ENCODE measurements around the gene ACADSB. TPM values are rescaled to one million over a fixed set of nuclear protein-coding genes. Genes with fewer than 3 reads are reported as not detected.

The ACADSB gene
- total and polyA plus RNA-seq, 2 donors (not counting 1 experiment from before 2014, with no cell fraction given): 6.8 to 27.8 TPM

- H3K4me3 Mint-ChIP-seq: no peak overlapping the region
- DNase-seq (no peak), ATAC-seq (ENCODE audit: low read depth) (no peak)
- H3K27ac ChIP-seq (ENCODE audit: low read length in 2 of 2): no peak overlapping the region
- no peaks in the 10 kb centered on the region for H3K4me1 ChIP-seq (ENCODE audit: control insufficient read depth in 2 of 2, insufficient read depth in 2 of 2, low read length in 2 of 2)
- no peak overlapping the region for H3K4me3 ChIP-seq (ENCODE audit: control extremely low read depth in 1 of 5, extremely low read depth in 1 of 5, insufficient read depth in 1 of 5, low read depth in 2 of 5, low read length in 4 of 5)
- CTCF ChIA-PET: no interaction called here
- H3K36me3 ChIP-seq (replicated peaks in 1 of 2; ENCODE audit: control extremely low read depth in 1 of 2, control insufficient read depth in 1 of 2, extremely low read depth in 1 of 2, insufficient read depth in 2 of 2, low read length in 1 of 2): no peaks in the 10 kb centered on the region
- H3K27me3 ChIP-seq (replicated peaks in 1 of 4; ENCODE audit: control extremely low read depth in 1 of 4, control insufficient read depth in 3 of 4, insufficient read depth in 4 of 4, low read length in 3 of 4): peaks cover 0 to 2% (median 0%) of the 10 kb centered on the region in 4 experiments
- H3K9me3 Mint-ChIP-seq (ENCODE audit: insufficient read depth): no peaks in the 10 kb centered on the region
- no peak for TF ChIP-seq CTCF (IDR thresholded peaks at IDR 0.05)
- TF ChIP-seq EZH2 (IDR thresholded peaks at IDR 0.05; ENCODE audit: borderline replicate concordance, insufficient read depth, low read depth, low read length, poor library complexity, severe bottlenecking): no peak
- no peaks in the 10 kb centered on the region for H4K20me1 ChIP-seq (ENCODE audit: control insufficient read depth, insufficient read depth, low read length, poor library complexity, severe bottlenecking)
- H2AFZ ChIP-seq (ENCODE audit: insufficient read depth, low read depth, low read length, poor library complexity, severe bottlenecking): no peak overlapping the region
- WGBS (ENCODE audit: insufficient coverage): 32% methylated on average over 2 of the region's 2 CpGs
- H3K9ac ChIP-seq (ENCODE audit: low read length): no peak overlapping the region
- POLR2A ChIA-PET: no interaction called here
- no peak overlapping the region for H3K4me2 ChIP-seq (replicated peaks; ENCODE audit: low read depth, low read length, poor library complexity, severe bottlenecking)
- H3K4me1 Mint-ChIP-seq: no peaks in the 10 kb centered on the region
- H3K27ac Mint-ChIP-seq: no peak overlapping the region
- no peaks in the 10 kb centered on the region for H3K79me2 ChIP-seq (ENCODE audit: control insufficient read depth, insufficient read depth, low read length)
- intact Hi-C loops (cut with micrococcal nuclease): no loop called here
- H3K9me3 ChIP-seq (ENCODE audit: control extremely low read depth in 1 of 3, control insufficient read depth in 2 of 3, insufficient read depth in 1 of 3, low read length in 2 of 3): no peaks in the 10 kb centered on the region
- H3K27me3 Mint-ChIP-seq: peaks cover 16% of the 10 kb centered on the region
These were observed 93.9 kb downstream of the ACADSB start for GRCh38 chr10:123102673-123103072.

GRCh38 chr10:123103944-123104343 is 95.1 kb downstream of the ACADSB start:
- ChIA-PET POLR2A (no interaction called here), CTCF (no interaction called here)
- no peak overlapping the region for H3K27ac Mint-ChIP-seq
- no peaks in the 10 kb centered on the region for H3K4me1 Mint-ChIP-seq
- no peak overlapping the region for H2AFZ ChIP-seq (ENCODE audit: insufficient read depth, low read depth, low read length, poor library complexity, severe bottlenecking)
- H3K9ac ChIP-seq (ENCODE audit: low read length): no peak overlapping the region
- WGBS (ENCODE audit: insufficient coverage): 80% methylated on average over 4 of the region's 9 CpGs
- no peaks in the 10 kb centered on the region for H3K9me3 Mint-ChIP-seq (ENCODE audit: insufficient read depth)
- H3K36me3 ChIP-seq (replicated peaks in 1 of 2; ENCODE audit: control extremely low read depth in 1 of 2, control insufficient read depth in 1 of 2, extremely low read depth in 1 of 2, insufficient read depth in 2 of 2, low read length in 1 of 2): no peaks in the 10 kb centered on the region
- H3K27me3 Mint-ChIP-seq: peaks cover 19% of the 10 kb centered on the region
- no peak overlapping the region for H3K4me3 Mint-ChIP-seq
- H3K4me2 ChIP-seq (replicated peaks; ENCODE audit: low read depth, low read length, poor library complexity, severe bottlenecking): no peak overlapping the region
- peaks cover 0 to 2% (median 0%) of the 10 kb centered on the region in 4 experiments for H3K27me3 ChIP-seq (replicated peaks in 1 of 4; ENCODE audit: control extremely low read depth in 1 of 4, control insufficient read depth in 3 of 4, insufficient read depth in 4 of 4, low read length in 3 of 4)
- no peak for TF ChIP-seq CTCF (IDR thresholded peaks at IDR 0.05)
- no peak for TF ChIP-seq EZH2 (IDR thresholded peaks at IDR 0.05; ENCODE audit: borderline replicate concordance, insufficient read depth, low read depth, low read length, poor library complexity, severe bottlenecking)
- no peaks in the 10 kb centered on the region for H4K20me1 ChIP-seq (ENCODE audit: control insufficient read depth, insufficient read depth, low read length, poor library complexity, severe bottlenecking)
- H3K27ac ChIP-seq (ENCODE audit: low read length in 2 of 2): no peak overlapping the region
- DNase-seq (no peak), ATAC-seq (ENCODE audit: low read depth) (no peak)
- no peaks in the 10 kb centered on the region for H3K4me1 ChIP-seq (ENCODE audit: control insufficient read depth in 2 of 2, insufficient read depth in 2 of 2, low read length in 2 of 2)
- no peak overlapping the region for H3K4me3 ChIP-seq (ENCODE audit: control extremely low read depth in 1 of 5, extremely low read depth in 1 of 5, insufficient read depth in 1 of 5, low read depth in 2 of 5, low read length in 4 of 5)
- intact Hi-C loops (cut with micrococcal nuclease): no loop called here
- H3K9me3 ChIP-seq (ENCODE audit: control extremely low read depth in 1 of 3, control insufficient read depth in 2 of 3, insufficient read depth in 1 of 3, low read length in 2 of 3): no peaks in the 10 kb centered on the region
- H3K79me2 ChIP-seq (ENCODE audit: control insufficient read depth, insufficient read depth, low read length): no peaks in the 10 kb centered on the region

Other genes with a start within 250 kb of the ACADSB start
- gene CUZD1, start 163.1 kb upstream of the ACADSB start, total RNA-seq: 3.0 and 3.3 TPM in 2 replicates
- gene CUZD1, start 163.1 kb upstream of the ACADSB start, polyA plus RNA-seq: 0.92 and 2.1 TPM in 2 replicates
- gene FAM24B, start 129.4 kb upstream of the ACADSB start, total RNA-seq: 11.7 and 12.5 TPM in 2 replicates
- gene FAM24B, start 129.4 kb upstream of the ACADSB start, polyA plus RNA-seq: 23.0 and 23.4 TPM in 2 replicates
- gene FAM24A, start 98.4 kb upstream of the ACADSB start, total RNA-seq: not detected in 2 replicates
- not detected in 2 replicates for gene FAM24A, start 98.4 kb upstream of the ACADSB start, polyA plus RNA-seq
- 11.1 and 11.9 TPM in 2 replicates for gene C10orf88, start 54.8 kb upstream of the ACADSB start, total RNA-seq
- gene C10orf88, start 54.8 kb upstream of the ACADSB start, polyA plus RNA-seq: 3.6 and 4.1 TPM in 2 replicates
- 8.2 and 8.5 TPM in 2 replicates for gene PSTK, start 28.6 kb upstream of the ACADSB start, total RNA-seq
- 4.2 and 6.7 TPM in 2 replicates for gene PSTK, start 28.6 kb upstream of the ACADSB start, polyA plus RNA-seq
- 24.0 and 24.6 TPM in 2 replicates for gene IKZF5, start 211 bp upstream of the ACADSB start, total RNA-seq
- 15.8 and 25.9 TPM in 2 replicates for gene IKZF5, start 211 bp upstream of the ACADSB start, polyA plus RNA-seq
- not detected in 2 replicates for gene HMX3, start 127.0 kb downstream of the ACADSB start, total RNA-seq
- not detected in 2 replicates for gene HMX3, start 127.0 kb downstream of the ACADSB start, polyA plus RNA-seq
- gene HMX2, start 139.1 kb downstream of the ACADSB start, total RNA-seq: not detected in 2 replicates
- gene HMX2, start 139.1 kb downstream of the ACADSB start, polyA plus RNA-seq: not detected in 2 replicates
- gene BUB3, start 145.4 kb downstream of the ACADSB start, total RNA-seq: 112 and 115 TPM in 2 replicates
- 111 and 113 TPM in 2 replicates for gene BUB3, start 145.4 kb downstream of the ACADSB start, polyA plus RNA-seq

Data from B cell (primary cell).